ENCODE results near the gene TP53. TPM values are rescaled to one million over a fixed set of nuclear protein-coding genes. Genes with fewer than 3 reads are reported as not detected.

TP53 gene
- total RNA-seq, 2 donors from 2014 or later: 30.6 to 37.3 TPM

GRCh38 chr17:7686222-7687071 lies 843 bp downstream of the TP53 start:
- peak; percentile 92 for DNase-seq (ENCODE audit: low spot score)
- intact Hi-C loops (cut with DNase I): loop anchor here (2.0 to 10.0 kb wide), 2 partner anchors 52 to 54 kb away; partner anchors contain the start of gene SHBG (in 1 of the 2)

GRCh38 chr17:7685533-7686221 lies 1.6 kb downstream of the TP53 start:
- peak; percentile 98 for DNase-seq (ENCODE audit: low spot score)
- intact Hi-C loops (cut with DNase I): loop anchor here (2.0 to 10.0 kb wide), 2 partner anchors 51 to 53 kb away; partner anchors contain the start of gene SHBG (in 1 of the 2)

GRCh38 chr17:7684851-7685532 lies 2.3 kb downstream of the TP53 start:
- no peak for DNase-seq (ENCODE audit: low spot score)
- intact Hi-C loops (cut with DNase I): loop anchor here in 1 of 2 donors (10.0 kb wide), 1 partner anchor 50 kb away; the partner anchor contains the start of gene SHBG

DNA sequence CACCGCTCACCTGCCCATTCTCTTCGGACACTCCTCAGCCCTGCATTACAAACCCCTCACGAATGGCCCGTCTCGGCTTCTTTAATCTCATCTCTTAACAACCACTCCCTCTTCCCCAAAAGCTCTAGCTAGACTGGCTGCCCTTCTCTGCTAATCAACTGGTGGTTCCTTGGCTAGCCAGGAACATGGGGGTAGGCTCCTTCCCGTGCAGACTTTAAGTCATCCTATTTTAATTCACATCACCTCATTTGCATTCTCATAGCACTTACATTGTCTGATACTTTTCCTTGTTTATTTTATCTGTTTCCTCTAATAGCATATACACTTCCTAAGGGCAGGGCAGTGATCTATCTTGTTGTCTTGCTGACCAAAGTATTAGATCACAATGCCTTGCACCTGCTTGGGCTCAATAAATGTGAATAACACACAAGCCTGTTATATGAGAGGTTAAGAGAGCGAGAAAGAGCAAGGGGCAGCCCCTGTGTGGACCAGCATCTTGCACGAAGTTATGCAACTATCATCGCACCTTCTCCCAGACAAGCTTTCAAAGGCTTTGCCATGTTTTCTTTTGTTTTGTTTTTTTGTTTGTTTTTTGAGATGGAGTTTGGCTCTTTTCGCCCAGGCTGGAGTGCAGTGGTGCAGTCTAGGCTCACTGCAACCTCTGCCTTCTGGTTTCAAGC lies 9.8 kb downstream of the TP53 start:
- no peak for DNase-seq (ENCODE audit: low spot score)
- intact Hi-C loops (cut with DNase I): no loop called here

GRCh38 chr17:7676533-7676932 lies 10.8 kb downstream of the TP53 start:
- DNase-seq (ENCODE audit: low spot score): no peak
- intact Hi-C loops (cut with DNase I): no loop called here

GRCh38 chr17:7674934-7675333 lies 12.4 kb downstream of the TP53 start:
- no peak for DNase-seq (ENCODE audit: low spot score)
- intact Hi-C loops (cut with DNase I): no loop called here

GRCh38 chr17:7673239-7673638 lies 14.1 kb downstream of the TP53 start:
- no peak for DNase-seq (ENCODE audit: low spot score)
- intact Hi-C loops (cut with DNase I): no loop called here

GRCh38 chr17:7668482-7668881 lies 18.8 kb downstream of the TP53 start:
- intact Hi-C loops (cut with DNase I): no loop called here
- no peak for DNase-seq (ENCODE audit: low spot score)

- intact Hi-C loops (cut with DNase I): no loop called here
These were observed 19.5 kb downstream of the TP53 start for GRCh38 chr17:7667656-7668406.

GRCh38 chr17:7656958-7657609 lies 30.2 kb downstream of the TP53 start:
- intact Hi-C loops (cut with DNase I): no loop called here
- no peak for DNase-seq (ENCODE audit: low spot score)

More at GRCh38 chr17:7667656-7668406, 19.5 kb downstream of the TP53 start:
- DNase-seq (ENCODE audit: low spot score): no peak

- no peak for DNase-seq (ENCODE audit: low spot score)
- intact Hi-C loops (cut with DNase I): no loop called here
These were observed 31.8 kb downstream of the TP53 start for GRCh38 chr17:7655541-7655840.

- intact Hi-C loops (cut with DNase I): no loop called here
These were observed 32.3 kb downstream of the TP53 start for GRCh38 chr17:7654832-7655540.

GRCh38 chr17:7652388-7653356 lies 34.6 kb downstream of the TP53 start:
- DNase-seq (ENCODE audit: low spot score): no peak
- intact Hi-C loops (cut with DNase I): no loop called here

More at GRCh38 chr17:7654832-7655540, 32.3 kb downstream of the TP53 start:
- DNase-seq (ENCODE audit: low spot score): no peak

GRCh38 chr17:7651665-7652387 lies 35.5 kb downstream of the TP53 start:
- intact Hi-C loops (cut with DNase I): no loop called here
- no peak for DNase-seq (ENCODE audit: low spot score)

DNA sequence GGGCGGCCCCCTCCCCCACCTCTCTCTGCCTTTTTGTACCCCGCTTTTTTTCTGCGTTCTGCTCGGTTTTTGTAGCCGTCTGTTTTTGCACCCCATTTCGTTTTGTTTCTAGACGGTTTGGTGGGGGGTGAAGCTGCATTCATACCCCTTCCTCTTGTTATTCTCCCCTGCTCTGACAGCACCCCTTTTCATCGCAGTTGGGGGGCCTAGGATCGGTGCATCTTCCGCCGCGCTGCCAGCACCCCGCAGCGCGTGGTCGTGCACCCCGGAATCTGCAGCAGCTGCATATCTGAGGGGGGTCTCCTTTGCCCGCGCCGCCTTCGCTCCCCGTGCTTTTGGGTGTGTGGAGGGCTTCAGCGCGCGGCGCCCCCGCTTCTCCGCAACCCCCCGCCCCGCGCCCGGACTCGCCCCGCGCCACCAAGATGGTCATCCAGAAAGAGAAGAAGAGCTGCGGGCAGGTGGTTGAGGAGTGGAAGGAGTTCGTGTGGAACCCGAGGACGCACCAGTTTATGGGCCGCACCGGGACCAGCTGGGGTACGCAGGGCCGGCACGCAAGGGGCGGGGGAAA lies 36.1 kb downstream of the TP53 start:
- DNase-seq (ENCODE audit: low spot score): no peak
- intact Hi-C loops (cut with DNase I): no loop called here
